C4-2B (cell line): ENCODE data around the gene PRR23C.
A peak's percentile ranks its signal among the peaks of the same experiment; 100 is the strongest.

Experiments used
- H3K27ac ChIP-seq: fragments of 450-650 bp; 2 replicates; pipeline ENCODE4 v1.5.1; 2017
- ZFX ChIP-seq: fragments of 450-650 bp; IDR thresholded peaks from 2 replicates; pipeline ENCODE4 v1.6.1; 2017
- TF ChIP-seq, protein P1 (sequence below): fragments of 450-650 bp; conservative IDR thresholded peaks from 2 replicates; pipeline ENCODE4 v1.5.1; 2017; ENCODE audit warnings: mild to moderate bottlenecking

The PRR23C gene

DNA sequence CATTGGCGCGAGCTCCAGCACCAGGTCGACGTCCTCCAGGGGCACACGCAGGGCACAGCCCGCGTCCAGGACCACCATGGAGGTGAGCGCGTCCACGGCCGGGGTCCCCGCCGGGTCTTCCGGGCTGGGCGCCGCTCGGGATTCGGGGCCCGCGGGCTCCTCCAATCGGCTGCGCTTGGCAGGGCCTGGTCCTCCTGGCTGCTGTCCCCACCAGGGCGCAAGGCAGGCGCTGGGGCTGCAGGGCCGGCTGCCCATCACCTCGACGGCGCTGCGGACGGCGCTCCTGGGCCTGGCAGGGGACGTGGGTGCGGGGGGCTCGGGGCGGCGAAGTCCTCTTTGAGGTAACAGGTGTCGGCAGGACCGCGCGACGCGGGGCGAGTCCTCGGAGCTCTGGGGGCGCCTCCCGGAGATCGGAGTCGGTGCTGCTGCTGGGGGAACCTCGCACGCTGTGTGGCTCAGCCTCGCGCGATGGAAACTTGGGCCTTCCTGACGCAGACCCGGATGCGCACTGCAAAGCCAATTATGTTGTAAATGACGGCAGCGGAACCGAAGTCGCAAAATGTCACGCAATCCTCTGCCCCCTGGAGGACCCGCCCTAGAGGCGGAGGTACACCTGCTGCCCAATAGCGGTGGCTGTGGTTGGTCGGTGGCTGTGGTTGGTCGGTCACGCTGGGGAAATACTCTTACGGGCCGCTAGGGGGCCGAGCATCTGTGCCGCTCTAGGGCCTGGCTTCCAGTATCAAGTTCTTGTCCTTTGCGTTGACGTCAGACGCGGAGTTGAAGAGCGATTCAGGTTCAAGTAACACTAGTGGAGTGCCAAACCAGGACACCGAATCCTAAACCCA, at the start of gene PRR23C:
PRR23C (minus strand) TSS at position 527 of the 845 bp plus-strand sequence; CDS start at position 255, 272 bp downstream.
- no peak for TF ChIP-seq ZFX
- TF ChIP-seq, protein P1, sequence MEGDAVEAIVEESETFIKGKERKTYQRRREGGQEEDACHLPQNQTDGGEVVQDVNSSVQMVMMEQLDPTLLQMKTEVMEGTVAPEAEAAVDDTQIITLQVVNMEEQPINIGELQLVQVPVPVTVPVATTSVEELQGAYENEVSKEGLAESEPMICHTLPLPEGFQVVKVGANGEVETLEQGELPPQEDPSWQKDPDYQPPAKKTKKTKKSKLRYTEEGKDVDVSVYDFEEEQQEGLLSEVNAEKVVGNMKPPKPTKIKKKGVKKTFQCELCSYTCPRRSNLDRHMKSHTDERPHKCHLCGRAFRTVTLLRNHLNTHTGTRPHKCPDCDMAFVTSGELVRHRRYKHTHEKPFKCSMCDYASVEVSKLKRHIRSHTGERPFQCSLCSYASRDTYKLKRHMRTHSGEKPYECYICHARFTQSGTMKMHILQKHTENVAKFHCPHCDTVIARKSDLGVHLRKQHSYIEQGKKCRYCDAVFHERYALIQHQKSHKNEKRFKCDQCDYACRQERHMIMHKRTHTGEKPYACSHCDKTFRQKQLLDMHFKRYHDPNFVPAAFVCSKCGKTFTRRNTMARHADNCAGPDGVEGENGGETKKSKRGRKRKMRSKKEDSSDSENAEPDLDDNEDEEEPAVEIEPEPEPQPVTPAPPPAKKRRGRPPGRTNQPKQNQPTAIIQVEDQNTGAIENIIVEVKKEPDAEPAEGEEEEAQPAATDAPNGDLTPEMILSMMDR = peak; percentile 42
- no peak within 1 kb of the TSS for H3K27ac ChIP-seq

DNA sequence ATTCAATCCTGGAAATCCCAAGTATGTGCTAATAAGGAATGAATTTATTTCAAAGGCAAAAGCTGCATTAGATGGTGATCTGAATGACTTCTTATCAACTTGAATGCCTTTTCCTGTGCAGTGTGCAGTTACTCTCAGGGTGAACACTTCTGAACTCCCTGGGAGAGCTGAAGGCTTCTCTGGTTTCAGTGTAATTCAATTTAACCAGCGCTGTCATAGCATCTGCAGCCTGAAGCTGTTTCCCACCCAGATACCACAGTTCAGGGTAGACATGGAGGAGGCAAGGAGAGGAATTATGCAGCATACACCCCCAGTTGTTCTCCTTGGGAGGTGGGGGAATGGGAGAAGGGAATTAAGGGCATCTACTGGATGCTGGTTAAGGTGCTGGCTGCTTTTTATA, 49.1 kb upstream of the PRR23C start:
- no peak for TF ChIP-seq ZFX
- TF ChIP-seq, protein P1 = no peak
- H3K27ac ChIP-seq = no peak overlapping the region

DNA sequence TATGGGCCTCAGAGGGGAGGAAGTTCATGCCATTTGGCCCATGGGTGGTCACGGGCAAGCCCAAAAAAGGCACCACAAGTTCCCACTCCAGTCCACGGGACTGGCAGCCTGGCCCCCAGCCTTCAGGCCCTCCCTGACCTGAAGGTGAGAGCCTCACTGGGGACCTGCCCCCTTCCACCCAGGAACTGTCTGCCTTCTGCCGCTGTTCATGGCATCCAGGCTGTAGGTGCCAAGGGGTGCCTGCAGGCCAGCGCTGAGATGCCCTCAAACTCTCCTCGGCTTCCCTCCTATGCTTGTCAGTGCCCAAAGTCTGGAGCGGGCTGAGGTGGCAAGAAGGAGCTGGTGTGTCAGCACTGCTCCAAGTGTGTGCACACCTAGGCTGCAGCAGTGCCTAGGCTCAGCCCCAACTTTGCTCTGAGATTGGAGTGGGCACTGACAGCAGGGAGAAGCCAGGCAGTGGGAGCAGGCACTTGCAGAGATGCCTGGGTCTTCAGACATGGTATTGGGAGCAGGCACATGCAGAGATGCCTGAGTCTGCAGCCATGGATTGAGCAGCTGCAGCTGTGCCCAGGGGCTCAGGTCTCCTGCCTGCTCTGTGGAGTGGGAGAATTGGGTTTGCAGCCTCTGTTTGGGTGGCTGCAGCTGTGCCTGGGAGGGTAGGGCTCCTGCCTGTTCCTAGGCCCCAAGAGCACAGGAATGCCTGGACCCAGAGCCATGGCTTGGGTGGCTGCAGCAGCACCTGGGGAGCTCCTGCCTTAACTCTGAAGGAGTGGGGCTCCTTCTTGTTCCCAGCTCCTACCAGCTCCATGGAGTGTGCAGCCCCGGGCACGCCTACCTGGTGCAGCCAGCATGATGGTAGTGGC, 44.0 kb upstream of the PRR23C start:
- H3K27ac ChIP-seq = no peak overlapping the region
- TF ChIP-seq, protein P1 = no peak
- no peak for TF ChIP-seq ZFX

DNA sequence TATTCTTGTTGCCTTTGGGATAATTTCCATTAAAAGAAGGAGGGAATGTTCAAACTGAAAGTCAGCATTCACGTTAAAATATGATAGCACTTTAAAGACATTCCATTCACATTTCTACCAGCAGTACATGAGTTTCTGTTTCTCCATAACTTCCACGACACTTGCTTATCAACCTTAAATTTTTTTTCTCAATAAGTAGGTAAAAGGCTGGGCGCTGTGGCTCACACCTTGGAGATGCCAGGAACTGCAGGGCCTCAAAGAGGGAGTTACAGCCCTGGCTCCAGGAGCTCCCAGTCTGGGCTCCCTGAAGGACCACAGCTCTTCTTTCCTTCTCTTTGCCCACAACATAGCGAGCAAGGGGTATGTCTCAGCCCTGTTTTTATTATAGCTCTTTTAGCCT, 42.9 kb upstream of the PRR23C start:
- no peak overlapping the region for H3K27ac ChIP-seq
- no peak for TF ChIP-seq ZFX
- TF ChIP-seq, protein P1 = no peak

DNA sequence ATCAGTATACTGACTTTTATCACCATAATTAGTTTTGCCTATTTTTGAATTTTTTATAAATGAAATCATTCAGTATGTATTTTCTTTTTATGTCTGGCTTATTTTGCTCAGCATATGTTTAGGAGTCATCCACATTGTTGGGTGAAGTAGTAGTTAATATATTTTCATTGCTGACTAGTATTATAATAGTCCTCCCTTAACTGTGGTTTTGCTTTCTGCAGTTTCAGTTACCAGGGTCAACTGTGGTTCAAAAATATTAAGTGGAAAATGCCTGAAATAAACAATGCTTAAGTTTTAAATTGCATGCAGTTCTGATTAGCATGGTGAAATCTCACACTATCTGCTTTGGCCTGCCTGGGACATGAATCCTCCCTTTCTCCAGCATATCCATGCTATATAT, 39.5 kb upstream of the PRR23C start:
- TF ChIP-seq ZFX = no peak
- TF ChIP-seq, protein P1 = no peak
- no peak overlapping the region for H3K27ac ChIP-seq

DNA sequence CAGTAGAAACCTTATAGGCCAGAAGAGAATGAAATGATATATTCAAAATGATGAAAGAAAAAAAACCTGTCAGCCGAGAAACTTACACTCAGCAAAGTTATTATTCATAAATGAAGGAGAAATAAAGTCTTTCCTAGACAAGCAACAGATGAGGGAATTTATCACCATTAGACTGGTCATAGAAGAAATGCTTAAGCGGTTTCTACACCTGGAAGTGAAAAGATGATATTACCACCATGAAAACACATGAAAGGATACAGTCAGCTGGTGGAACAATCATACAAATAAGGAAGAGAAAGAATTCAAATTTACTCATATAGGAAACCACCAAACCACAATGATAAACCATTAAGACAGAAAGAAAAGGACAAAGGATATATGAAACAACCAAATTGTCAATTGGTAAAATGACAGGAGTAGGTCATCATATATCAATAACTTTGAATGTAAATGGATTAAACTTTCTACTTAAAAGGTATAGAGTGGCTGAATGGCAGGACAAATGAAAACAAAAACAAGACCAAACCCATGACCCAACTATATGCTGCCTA, 29.9 kb upstream of the PRR23C start:
- TF ChIP-seq, protein P1 = no peak
- no peak overlapping the region for H3K27ac ChIP-seq

DNA sequence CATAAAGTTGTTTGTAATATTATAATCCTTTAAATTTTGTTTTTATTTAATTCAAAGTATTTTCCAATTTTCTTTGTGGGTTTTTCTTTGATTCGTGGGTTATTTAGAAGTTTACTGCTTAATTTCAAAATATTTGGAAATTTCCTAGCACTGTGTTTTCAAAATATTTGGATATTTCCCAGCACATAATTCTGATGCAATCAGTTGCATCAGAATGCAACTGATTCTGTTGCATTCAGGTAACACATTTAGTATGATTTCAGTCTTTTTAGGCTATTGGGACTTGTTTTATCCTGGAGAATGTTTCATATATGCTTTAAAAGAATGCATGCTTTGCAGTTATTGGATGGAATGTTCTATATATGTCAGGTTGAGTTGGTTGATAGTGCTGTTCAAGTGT, 18.2 kb upstream of the PRR23C start:
- H3K27ac ChIP-seq = no peak overlapping the region
- TF ChIP-seq ZFX = no peak
